ENCODE measurements around the gene PSKH1.
A peak's percentile ranks its signal among the peaks of the same experiment; 100 is the strongest.

Gene PSKH1

DNA sequence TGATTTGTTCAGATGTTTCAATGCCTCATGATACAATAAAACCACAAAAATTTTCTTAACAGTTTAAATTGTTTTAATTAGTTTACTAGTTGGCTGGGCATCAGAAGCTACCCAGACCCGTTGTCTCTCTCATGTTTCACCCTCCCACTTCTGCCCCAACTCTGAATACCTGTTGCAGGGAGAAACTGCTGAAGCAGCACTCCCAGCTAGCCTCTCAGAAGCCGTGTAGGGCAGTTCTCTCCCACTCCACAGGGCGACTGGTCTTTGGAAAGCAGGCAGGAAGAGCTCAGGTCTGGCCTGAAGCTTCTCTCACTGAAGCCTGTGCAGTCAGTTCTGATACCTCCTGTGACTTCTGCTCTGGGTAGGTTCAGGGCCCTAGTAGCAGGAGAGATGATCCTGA is 21.8 kb upstream of the PSKH1 start:
- Mint-ChIP-seq H3K36me3 (ENCODE audit: low read depth) (peaks cover 17% of the 10 kb centered on the region), H3K4me3 (peak overlapping the region; percentile 94), H3K4me1 (peaks cover 28% of the 10 kb centered on the region), H3K27me3 (ENCODE audit: low read depth, poor library complexity) (no peaks in the 10 kb centered on the region), H3K9me3 (no peaks in the 10 kb centered on the region), H3K27ac (peak overlapping the region; percentile 49)
- DNase-seq, result no peak
- no peak for TF ChIP-seq CTCF (IDR thresholded peaks at IDR 0.05)

DNA sequence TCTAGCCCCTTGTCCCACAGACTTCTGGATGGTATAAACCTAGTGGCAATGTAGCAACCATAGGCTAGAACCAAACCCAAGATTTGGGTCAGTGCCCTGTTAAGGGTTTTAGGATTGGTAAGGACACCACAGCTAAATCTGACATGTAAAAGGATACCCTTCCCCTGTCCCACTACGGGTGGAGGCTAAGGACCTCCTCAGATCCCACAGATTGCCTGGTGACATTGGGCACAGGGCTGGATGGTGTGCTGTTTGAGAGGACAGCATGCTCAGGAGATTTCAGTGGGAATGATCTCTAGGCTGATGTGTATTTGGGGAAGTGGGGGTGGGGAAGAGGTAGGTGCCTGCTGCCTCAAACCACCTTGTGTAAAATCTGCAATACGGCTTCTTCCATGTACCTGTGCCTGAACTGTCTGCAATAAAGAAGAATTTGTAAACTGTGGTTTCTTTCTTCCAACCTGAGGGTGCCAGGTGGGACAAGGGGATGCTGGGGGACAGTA is 20.9 kb upstream of the PSKH1 start:
- no peak for DNase-seq
- Mint-ChIP-seq H3K4me1 (peaks cover 28% of the 10 kb centered on the region), H3K9me3 (no peaks in the 10 kb centered on the region), H3K36me3 (ENCODE audit: low read depth) (peaks cover 18% of the 10 kb centered on the region), H3K27me3 (ENCODE audit: low read depth, poor library complexity) (no peaks in the 10 kb centered on the region), H3K27ac (peak overlapping the region; percentile 97), H3K4me3 (peak overlapping the region; percentile 94)
- TF ChIP-seq CTCF (IDR thresholded peaks at IDR 0.05), result no peak

DNA sequence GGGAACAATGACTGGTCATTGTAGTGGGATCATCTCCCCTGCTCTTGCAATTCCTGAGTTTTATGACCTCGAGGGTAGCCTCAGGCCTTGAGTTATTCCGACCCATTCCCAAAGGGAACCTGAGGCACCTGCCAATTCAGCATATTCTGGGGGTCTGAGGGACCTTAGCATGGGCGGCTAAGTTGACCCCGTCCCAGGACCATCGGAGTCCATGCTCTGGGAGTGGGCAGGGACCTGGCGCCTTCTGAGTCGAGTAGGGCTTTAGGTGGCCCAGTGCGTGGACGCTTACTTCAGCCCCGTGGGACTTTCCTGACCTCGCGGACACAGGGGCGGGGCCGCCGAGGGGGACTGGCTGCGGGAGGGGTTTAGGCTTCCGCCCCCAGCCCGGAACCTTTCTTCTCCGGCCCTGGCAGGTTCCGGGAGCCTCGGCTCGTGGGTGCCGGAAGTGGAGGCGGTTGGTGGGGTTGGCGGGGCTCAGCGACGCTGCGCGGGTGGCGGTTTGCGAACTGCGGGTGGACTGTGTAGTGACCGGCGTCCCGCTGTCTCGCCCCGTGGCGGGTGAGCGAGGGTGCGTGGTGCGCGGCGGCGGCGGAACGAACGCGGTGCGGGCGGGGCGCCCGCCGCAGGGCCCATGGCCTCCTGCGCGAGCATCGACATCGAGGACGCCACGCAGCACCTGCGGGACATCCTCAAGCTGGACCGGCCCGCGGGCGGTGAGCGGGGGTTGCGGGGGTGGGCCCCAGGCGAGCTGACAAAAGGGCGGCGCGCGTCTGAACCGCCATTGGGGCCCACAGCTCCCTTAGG is 20.2 kb upstream of the PSKH1 start, which contains the start of gene EDC4:
EDC4 (plus strand) TSS at position 422 of the 804 bp plus-strand sequence; CDS start at position 632, 210 bp downstream.
- no peaks in the 10 kb centered on the region for H3K9me3 Mint-ChIP-seq
- H3K36me3 Mint-ChIP-seq (ENCODE audit: low read depth), result peaks cover 23% of the 10 kb centered on the region
- no peak for TF ChIP-seq CTCF (IDR thresholded peaks at IDR 0.05)
- H3K4me3 Mint-ChIP-seq, result peak within 1 kb of the TSS; percentile 94
- peak within 1 kb of the TSS; percentile 97 for H3K27ac Mint-ChIP-seq
- peak; percentile 83 for DNase-seq
- peaks cover 28% of the 10 kb centered on the region for H3K4me1 Mint-ChIP-seq
- H3K27me3 Mint-ChIP-seq (ENCODE audit: low read depth, poor library complexity), result no peaks in the 10 kb centered on the region

DNA sequence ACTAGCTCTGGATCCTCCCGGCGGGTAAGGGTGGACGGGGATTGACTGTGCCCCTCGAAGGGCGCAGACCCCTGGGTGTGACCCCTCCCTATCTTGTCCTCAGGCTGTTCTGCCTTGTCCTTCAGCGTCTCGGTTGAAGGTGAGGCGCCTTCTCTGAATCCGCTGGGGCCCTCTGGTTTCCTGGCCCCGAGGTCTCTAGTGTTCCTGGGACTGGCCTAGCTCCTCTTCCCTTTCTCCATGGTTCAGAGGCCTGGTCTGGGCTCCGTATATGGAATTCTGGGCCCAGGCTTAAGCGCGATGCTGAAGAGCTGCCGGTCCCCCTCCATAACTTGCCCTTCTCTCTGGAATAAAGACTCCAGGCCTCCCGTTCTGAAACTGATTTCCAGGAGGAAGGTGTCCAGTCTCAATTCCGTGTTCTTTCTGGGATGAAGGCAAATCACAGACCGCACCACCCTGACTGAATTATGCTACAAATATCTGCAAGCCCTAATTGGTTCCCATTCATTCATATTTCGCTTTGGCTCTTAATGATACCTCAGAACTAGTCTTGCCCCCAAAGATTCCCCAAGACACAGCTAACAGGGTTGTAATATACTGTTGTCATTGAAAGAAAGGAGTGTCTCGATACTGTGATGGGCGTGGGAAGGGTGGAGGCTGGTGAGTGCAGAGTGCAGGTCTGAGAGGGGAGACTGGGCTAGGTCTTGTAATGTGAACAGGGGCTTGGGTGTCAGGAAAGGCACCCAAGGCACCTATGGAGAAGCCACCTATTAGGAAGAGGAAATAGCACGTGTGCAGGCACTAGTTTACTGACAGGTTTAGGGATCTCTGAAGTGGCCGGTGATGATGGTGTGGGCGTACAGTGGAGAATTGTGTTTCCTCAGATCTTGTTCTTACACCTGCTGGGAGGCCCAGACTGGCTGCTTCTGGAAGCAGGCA is 19.4 kb upstream of the PSKH1 start:
- peak overlapping the region; percentile 94 for H3K4me3 Mint-ChIP-seq
- no peak for DNase-seq
- peaks cover 28% of the 10 kb centered on the region for H3K4me1 Mint-ChIP-seq
- no peaks in the 10 kb centered on the region for H3K27me3 Mint-ChIP-seq (ENCODE audit: low read depth, poor library complexity)
- no peaks in the 10 kb centered on the region for H3K9me3 Mint-ChIP-seq
- peak overlapping the region; percentile 54 for H3K27ac Mint-ChIP-seq
- TF ChIP-seq CTCF (IDR thresholded peaks at IDR 0.05), result no peak
- peaks cover 26% of the 10 kb centered on the region for H3K36me3 Mint-ChIP-seq (ENCODE audit: low read depth)

- no peaks in the 10 kb centered on the region for H3K9me3 Mint-ChIP-seq
- DNase-seq, result no peak
- H3K27ac Mint-ChIP-seq, result no peak overlapping the region
- no peak for TF ChIP-seq CTCF (IDR thresholded peaks at IDR 0.05)
- H3K4me3 Mint-ChIP-seq, result peak overlapping the region; percentile 94
- no peaks in the 10 kb centered on the region for H3K27me3 Mint-ChIP-seq (ENCODE audit: low read depth, poor library complexity)
- peaks cover 28% of the 10 kb centered on the region for H3K4me1 Mint-ChIP-seq
- peaks cover 32% of the 10 kb centered on the region for H3K36me3 Mint-ChIP-seq (ENCODE audit: low read depth)
Observed at GRCh38 chr16:67874372-67874771, 18.7 kb upstream of the PSKH1 start.

All from nephron progenitor cell (in vitro differentiated cells).